GM04503 (cell line): Measurements from ENCODE around the gene PSMD5.

ENCODE experiments used
- DNase-seq: peaks from one replicate; pipeline ENCODE4 v3.0.0-alpha.2; 2012; ENCODE audit warnings: low read depth

Gene PSMD5

DNA sequence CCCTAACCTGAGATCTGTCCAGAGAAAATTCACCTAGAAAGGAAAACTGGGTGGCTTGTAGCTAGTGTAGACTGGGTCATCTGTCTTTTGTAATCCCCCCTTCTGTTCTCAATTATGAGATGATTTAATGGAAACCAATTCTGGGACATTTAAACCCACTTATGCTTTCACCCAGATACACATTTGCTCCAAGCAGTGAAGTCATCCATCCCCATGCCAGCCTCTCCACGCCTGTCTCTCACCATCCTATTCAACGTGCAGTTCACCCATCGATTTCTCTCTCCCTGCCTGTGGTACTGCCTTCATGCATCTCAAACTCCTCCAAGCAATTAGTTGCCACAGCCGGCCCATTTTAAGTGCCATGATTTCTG, 32.5 kb upstream of the PSMD5 start:
- no peak for DNase-seq

DNA sequence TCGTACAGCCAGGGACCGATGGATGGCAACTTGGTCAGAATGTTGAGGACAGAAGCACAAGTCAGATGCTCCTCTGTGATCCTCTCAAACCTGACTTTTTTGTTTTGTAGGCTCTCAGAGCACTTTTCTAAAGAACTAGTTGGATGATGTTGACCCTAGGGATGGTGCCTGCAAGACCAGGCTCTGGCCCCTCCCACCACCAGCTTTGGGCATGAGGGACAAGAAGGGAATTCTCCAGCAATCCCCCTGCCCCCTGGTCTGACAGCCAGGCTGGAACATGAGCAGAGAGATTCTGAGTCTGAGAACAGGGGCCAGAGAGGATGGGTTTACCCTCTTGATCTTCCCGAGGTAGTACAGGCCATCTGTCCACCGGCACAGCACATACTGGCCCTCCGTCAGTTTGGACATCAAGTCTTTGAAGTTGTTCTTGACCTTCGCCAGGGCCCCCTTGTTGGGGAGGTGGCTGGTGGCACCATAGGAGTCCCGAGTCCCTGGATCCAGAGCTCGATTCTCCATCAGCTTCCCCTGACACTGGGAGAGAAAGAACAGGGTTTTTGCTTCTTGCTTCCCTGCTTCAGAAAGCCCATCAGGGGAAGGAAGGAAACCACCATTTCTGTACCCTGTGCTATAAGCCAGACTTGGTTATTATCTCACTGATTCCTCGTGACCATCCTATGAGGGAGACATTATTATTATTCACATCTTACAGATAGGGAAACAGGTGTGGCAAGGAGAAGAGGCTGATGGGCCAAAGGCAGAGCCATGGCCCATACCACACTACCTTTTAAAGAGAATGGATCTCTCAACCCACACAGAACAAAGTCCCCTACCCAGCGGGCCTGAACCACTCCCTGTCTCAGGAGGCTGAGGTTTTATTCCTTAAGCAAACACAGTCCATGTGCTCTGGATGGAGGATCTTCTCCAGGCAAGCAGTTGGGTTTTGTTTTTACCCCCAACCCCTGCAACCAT, 31.8 kb upstream of the PSMD5 start:
- DNase-seq, result no peak

DNA sequence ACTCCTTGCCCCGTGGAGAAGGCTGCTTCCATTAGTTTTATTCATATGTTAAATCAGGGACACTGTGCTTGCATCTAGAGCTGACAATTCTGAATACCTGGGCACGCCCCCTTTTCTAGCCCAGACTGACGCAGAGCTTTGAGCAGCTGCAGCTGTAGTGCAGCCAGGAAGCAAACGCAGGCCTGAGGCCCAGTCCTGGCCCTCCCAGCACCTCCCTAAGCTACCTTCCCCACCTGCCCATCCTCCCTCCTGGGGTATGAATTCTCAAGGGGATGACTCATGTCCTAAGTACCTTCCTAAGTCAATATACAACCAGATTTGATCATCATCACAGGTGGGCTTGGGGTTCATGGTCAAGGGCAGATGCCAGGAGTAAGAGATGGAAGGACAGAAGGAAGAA, 30.8 kb upstream of the PSMD5 start:
- DNase-seq, result no peak

DNA sequence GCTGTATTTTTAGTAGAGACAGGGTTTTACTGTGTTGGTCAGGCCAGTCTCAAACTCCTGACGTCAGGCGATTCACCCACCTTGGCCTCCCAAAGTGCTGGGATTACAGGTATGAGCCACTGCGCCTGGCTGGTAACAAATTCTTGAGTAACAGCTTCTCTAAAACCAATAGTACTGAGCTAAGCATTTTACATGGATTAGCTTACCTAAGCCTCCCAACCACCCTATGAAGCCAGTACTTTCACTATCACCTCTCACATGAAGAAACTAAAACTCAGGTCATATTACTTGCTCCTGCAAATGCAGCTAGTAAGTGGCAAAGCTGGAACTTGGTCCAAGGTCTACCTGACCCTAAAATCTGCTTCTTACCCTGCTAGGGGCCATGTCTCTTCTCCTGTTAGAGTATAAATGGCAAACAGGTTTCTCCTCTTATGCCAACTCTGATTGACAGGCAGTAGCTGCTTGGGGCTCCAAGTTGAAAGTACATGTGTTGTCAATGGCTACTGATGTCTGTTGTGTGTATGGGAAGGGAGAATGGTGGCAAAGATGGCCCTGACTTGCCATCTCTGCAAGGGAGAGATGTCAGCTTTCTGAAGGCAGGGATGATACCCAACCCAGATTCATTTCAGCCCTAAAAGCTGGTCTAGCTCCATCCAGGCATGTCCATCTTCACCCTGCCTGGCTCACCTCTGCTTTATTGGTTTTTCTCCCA, 30.2 kb upstream of the PSMD5 start:
- DNase-seq, result no peak

DNA sequence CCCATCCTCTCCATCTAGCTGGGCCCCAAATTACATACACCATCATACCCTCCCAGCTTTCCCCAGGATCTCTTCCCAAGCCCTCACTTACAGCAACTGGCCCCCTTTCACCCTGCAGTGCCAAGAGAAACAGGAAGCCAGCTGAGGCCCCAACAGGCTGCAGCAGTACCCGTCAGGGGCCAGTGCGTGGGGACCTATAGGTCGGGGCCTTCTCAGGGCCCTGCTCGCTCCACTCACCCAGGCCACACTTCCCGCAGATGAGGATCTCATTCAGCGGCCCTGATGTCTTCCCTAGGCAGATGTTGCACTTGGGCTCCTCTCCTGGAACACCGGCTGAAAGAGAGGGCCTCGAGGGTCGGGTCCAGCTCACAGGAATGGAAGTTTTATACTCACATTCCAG, 27.5 kb upstream of the PSMD5 start:
- DNase-seq, result no peak

DNA sequence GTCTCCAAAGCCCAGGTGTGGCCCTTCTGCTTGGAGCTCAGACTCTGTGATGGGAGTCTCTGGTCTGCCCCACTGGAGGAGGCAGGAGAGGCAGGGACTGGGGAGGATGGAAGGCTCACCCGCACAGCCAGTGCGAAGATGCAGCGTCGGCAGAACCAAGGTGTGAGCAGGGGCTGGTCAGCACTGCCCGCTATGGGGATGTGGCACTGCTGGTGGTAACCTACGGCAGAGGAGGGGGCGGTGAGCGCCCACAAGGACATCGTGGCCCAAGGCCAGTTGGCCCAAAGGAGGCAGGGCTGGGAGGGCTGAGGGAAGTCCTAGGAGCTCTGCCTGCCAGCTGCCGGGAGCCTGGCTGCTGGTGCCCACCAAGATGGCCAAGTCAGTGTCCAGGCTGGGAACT, 27.0 kb upstream of the PSMD5 start:
- DNase-seq, result no peak

DNA sequence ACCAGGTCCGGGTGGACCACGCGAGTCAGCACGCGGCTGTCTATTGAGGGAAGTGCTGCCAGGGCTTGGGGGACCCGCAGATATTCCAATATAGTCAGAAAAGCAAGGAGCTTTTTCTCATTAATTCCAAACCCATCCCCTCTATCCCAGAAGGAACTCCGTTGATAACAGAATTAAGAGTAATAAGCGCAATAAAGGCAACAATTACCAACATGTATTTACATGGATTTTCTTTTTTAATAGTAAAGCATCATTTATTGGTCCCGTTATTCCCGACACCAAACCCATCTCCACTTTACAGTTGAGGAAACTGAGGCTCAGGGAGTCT, 26.6 kb upstream of the PSMD5 start:
- no peak for DNase-seq

DNA sequence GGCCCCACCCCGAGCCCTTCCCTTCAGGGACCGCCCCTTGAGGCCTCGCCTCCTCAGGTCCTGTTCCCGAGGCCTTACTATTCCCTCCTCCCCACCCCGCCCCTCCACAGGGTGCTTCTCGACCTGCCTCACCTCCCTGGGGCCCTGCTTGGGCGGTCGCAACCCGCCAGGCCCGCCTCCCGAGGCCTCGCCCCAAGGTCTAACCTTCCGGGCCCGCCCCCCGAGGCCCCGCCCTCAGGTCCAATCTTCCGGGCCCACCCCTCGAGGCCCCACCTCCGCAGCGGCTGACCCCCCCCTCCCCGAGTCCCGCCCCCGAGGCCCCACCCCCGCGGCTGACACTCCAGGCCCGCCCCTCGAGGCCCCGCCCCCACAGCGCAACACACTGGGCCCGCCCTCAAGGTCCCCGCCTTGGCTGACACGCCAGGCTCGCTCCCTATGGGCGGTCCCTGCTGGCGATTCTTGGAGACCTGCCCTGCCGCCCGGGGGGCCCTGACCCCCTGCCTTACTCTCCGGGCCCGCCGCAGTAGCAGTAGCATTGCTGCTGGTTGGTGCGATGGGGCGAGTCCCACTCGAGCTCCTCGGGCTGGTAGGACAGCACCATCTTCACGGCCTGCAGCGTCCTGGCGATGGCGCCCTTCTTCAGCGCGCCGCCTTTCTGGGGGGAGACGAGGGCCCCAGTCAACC, 26.1 kb upstream of the PSMD5 start:
- DNase-seq, result peak; percentile 67

DNA sequence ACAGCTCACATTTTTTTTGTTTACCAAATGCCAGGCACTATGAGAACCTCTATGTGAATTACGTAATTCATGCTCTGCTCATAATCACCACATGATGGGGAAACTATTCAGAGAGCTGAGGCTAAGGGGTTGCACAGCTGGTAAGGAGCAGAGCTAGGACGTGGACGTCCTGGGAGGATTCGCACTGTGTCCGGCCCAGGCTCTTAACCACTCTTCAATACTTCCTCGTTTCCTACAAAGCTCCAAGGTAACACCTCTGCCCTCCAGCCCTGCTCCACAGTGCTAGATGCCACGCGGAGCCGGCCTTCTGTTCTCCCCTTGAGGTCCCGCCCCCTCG, 25.6 kb upstream of the PSMD5 start:
- DNase-seq, result peak; percentile 65

DNA sequence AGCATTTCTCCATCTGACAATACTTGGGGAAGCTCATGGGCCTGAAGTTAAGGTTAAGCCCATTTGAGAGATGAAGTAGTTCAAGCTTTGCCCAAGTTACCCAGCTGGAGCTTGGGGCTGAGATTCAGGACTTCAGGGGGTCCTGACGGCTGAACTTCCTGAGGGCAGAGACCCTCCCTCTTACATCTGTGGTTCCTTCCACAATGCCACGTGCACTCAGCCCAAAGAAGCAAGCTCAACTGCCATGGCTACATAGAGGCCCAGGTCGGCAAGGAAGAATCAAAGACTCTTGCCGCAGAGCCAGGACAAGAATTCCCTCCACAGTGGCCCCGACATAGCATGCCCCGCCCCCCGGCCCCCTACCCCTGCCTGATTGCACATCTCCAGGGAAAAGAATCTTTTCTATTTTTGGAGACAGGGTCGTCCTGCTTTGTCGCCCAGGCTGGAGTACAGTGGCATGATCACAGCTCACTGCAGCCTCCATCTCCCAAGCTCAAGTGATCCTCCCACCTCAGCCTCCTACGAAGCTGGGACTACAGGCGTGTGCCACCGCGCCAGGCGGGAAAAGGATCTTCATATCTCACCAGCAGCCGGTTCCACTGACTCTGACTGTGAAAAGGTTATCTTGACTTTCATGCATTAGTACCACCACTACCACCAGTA, 25.1 kb upstream of the PSMD5 start:
- DNase-seq, result no peak

DNA sequence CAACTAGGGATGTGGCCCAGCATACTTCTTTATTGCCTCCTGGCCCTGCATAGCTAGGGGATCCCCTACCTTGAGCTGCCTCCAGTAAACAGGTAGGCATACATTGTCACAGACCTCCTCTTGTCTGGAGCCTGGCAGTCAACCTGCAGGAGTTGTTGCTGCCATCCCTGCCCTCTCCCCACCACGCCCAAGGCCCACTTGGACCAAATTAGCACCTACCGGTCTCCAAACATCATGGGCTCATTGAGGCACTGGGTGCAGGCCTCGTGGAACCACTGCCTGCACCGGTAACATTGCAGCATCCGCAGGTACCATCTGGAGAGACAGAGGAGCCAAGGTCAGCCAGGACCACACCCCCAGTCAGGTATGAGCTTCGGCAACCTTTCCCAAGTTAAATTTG, 23.9 kb upstream of the PSMD5 start:
- no peak for DNase-seq

DNA sequence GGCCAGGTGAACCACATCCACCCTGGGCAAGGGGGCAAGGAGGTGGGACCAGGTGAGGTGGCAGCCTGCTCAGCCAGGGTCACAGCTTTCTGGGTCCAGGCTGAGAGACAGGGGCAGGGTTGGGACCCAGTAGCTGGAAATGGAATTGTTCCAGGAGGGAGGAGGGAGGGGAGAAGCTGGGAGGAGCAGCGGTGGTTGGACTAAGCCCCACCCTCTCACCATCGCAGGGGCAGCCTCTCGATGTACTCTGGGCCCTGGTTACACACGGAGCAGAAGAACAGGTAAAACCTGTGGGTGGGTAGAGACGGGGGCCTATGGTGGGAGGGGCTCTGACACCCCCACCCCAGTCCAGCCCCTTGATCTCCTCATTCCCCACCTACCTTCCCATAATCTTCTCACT, 23.1 kb upstream of the PSMD5 start:
- DNase-seq, result no peak

DNA sequence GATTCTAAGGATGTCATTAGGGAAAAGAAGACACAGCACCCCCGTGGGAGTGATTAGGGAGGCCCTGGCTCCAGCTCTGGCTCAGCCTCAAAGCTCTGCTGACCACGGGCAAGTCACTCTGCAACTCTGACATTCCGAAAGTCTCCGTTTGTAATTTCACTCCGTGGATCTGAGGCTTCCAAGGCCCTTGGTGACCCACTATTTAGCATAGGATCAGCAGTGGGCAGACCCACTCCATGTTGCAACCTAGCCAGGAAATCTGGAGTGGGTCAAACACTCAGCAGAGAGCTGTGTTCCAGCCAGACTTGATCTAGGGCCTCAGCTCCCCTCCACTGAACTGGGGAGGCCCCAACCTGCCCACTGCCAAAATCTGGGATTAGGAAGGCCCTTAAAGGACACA, 22.5 kb upstream of the PSMD5 start:
- DNase-seq, result no peak

DNA sequence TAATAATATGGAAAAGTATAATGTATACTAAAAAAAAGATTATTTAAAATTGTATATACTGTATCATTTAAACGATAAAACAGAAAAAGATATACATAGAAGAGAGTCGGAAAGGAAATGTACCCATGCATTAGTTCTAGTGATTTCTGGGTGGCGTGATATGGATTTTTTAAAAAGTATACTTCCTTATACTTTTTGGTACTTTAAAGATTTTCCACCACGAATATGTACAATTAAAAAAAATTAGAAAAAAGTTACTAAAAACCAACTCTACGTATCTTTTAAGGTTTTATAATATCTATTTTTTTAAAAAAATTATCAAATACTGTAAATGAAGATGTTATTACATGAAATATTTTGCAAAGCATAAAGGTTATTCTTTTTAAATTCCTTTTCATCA, 22.0 kb upstream of the PSMD5 start:
- no peak for DNase-seq

DNA sequence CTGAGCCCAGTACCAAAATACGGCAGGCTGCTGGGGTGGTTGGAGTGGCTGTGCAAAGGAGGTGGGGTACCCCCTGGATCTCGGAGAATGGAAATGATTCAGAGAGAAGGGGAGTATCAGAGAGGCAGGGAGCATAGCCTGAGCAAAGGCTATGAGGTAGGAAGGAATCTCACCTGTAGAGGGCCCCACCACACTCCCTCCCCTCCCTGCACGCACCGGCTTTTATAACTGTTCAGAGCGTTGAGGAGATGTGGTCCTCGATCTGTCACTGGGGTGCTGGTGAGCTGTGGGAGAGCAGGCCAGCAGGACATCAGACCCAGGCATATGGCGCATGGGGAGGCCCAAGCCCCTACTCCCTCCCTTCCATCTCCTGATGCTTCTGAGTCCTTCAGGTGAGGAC, 21.1 kb upstream of the PSMD5 start:
- no peak for DNase-seq

DNA sequence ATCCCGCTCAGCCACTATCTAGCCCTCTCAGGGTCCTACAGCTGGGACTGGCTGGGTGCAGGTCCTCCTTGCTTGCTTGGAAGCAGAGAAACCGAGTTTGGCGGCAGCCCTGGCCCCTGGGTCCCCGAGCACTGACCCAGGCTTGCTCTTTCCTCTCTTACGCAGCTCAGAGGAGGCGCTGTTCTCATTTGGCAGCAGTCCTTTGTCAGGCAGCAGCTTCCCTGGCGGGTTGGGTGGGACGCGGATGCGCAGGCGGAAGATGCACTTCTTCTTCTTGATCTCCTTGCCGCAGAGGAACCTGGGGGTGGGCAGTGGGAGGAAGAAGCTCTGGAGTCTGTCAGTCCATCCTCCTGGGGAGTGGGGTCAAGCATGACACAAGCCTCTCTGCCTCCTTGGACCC, 19.7 kb upstream of the PSMD5 start:
- no peak for DNase-seq

DNA sequence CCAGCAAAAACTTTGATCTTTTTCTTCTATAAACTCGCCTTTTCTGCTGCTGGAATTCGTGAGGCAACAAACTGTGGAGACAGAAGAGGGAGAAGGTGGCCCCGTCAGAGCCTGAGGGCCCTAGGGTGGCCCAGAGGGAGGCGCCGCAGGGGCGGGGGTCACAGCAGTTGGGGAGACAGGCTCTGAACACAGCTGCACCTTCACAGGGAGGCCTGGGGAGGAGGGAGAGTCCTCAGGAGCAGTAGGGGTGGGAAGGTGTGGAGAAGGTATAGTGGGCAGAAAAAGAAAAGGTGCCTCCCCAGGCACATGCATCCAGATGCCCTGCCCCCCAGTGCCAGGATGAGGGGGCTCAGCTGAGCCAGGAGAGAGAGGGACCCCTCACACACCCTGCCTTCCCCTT, 19.2 kb upstream of the PSMD5 start:
- DNase-seq, result no peak

DNA sequence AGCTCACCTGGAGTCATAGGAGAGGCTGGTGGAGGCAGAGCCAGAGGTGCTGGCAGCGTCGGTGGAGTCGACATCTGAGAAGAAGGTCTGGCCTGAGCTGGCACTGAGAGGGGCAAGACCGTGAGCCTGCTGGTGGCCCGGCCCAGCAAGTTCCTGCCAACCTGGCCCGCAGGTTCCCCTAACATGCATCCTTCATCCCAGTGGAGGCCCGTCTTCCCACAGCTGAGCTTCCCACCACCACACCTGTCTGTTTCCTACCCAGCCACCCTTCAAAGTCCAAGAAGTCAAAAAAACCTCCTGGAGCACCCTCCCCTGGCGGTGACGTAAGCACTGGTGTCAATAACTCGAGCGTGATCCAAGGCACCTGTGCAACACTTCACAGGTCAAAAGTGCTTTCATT, 17.4 kb upstream of the PSMD5 start:
- DNase-seq, result no peak

DNA sequence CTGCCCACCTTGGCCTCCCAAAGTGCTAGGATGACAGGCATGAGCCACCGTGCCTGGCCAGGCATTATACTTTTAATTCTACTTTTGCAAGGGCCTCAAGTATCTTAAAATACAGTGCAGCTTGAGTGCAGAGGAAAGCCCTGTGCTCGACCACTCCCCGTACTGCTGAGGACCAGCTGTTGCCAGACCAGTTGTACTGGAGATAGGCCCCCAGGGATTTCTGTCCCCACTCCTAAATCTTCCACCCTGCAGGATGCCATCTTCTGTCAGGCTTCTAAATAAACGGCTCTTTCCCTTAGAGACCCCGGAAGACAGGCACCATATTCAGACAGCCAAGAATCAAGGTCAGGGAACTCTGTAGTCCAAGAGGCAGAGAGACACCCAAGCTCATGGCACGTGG, 16.6 kb upstream of the PSMD5 start:
- DNase-seq, result no peak

DNA sequence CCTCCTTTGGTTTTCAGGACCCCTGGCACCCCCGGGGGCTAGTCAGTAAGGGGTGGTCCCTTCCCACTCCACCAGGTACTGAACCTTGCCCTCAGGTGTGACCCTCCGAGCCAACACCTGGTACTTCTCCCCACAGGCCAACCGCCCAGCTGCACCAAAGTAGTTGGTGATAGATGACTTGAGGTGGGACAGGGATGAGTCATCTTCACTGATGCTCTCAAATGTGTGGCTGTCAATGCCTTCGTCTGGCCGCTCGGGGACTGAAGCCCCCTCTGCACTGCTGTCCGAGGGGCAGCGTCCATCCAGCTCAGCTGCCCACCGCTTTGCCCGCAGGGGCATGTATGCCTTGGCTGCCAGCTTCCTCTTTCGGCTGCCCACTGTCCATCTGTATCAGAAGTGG, 15.2 kb upstream of the PSMD5 start:
- DNase-seq, result no peak

DNA sequence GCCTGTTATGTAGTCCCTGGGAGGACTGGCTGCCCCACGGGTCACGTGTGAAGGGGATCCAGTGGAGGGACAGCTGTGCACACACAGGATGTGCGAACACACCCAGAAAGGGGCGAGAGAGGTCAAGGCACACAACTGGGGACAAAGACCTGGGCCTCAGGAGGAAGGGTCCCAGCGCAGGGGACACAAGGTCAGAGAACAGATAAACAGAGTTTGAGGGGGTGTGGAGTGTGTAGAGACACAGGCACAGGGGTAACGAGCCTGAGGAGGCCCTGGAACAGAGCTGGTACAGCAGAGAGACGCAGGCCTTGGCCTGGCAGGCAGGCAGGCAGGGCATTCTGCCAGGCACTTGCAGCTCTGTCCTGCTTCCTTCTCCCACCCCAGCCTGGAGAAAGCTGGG, 14.8 kb upstream of the PSMD5 start:
- no peak for DNase-seq

DNA sequence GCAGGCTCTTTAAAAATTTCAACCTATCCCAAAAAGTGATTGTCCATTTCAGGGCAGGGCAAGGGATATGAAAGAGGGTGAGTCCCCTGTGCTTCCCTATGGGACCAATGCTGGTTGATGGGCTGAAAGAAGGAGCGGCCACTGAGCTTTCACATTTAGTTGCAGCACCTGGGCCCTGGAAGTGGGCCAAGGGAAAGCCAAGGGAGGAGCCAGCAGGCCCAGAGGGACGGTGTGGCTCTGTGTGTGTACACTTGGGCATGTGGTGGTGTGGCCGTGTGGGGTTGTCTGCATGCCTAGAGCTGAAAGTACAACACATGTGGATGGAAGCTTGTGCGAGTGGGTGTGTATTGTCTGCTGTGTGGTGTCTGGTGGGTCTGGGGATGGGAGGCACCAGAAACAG, 14.0 kb upstream of the PSMD5 start:
- DNase-seq, result no peak
